Calu3 (cell line): ENCODE measurements around the gene TRIM22. TPM values are rescaled to one million over a fixed set of nuclear protein-coding genes. Genes with fewer than 3 reads are reported as not detected.

ENCODE experiments used
- BruUV-seq: library from RNA; stranded (reverse); fragments of 400-500 nt; replicated peaks from 2 replicates; lab custom pipeline; 2021; lab: Mats Ljungman, UMichigan
- CTCF ChIA-PET: fragments of 300-600 bp; sonication (Branson Sonifier 250); formaldehyde crosslinking; loops from one replicate; lab custom pipeline; 2022; ENCODE audit warnings: antibody characterized with exemption; lab: Charles Lee
- DNase-seq: peaks from one replicate; pipeline ENCODE4 v3.0.0; 2022
- H3K27ac Mint-ChIP-seq: one replicate; pipeline ENCODE4 v1.8.0; 2022; ENCODE audit warnings: mixed read lengths; ENCODE audit not compliant: unreplicated experiment
- H3K27me3 Mint-ChIP-seq: one replicate; pipeline ENCODE4 v1.8.0; 2022; ENCODE audit warnings: mixed read lengths; ENCODE audit not compliant: unreplicated experiment
- H3K36me3 Mint-ChIP-seq: one replicate; pipeline ENCODE4 v1.8.0; 2022; ENCODE audit warnings: mild to moderate bottlenecking, moderate library complexity, mixed read lengths; ENCODE audit not compliant: insufficient read depth, unreplicated experiment
- H3K4me1 Mint-ChIP-seq: one replicate; pipeline ENCODE4 v1.8.0; 2022; ENCODE audit warnings: mild to moderate bottlenecking, low read depth, mixed read lengths; ENCODE audit not compliant: unreplicated experiment
- H3K4me3 Mint-ChIP-seq: one replicate; pipeline ENCODE4 v1.8.0; 2022; ENCODE audit warnings: mild to moderate bottlenecking, low read depth, moderate library complexity, mixed read lengths; ENCODE audit not compliant: unreplicated experiment
- H3K9me3 Mint-ChIP-seq: one replicate; pipeline ENCODE4 v1.8.0; 2022; ENCODE audit warnings: low read depth, mixed read lengths; ENCODE audit not compliant: unreplicated experiment
- intact Hi-C: fragments of 100-400 bp; cut with micrococcal nuclease; formaldehyde crosslinking; loops from one replicate; pipeline ENCODE4 v1.10.0; 2022; ENCODE audit not compliant: unreplicated experiment
- total RNA-seq: library from RNA; stranded (reverse); gene quantifications from 2 replicates; pipeline ENCODE4 v1.2.3, GENCODE V29; 2022
- TF ChIP-seq, protein P1 (sequence below): fragments of 200-600 bp; IDR thresholded peaks from one replicate; pipeline ENCODE4 v1.8.0; 2022; ENCODE audit warnings: antibody characterized with exemption; ENCODE audit not compliant: unreplicated experiment

TRIM22 gene
- total RNA-seq, 1 experiment from 2014 or later = 11.5 TPM

DNA sequence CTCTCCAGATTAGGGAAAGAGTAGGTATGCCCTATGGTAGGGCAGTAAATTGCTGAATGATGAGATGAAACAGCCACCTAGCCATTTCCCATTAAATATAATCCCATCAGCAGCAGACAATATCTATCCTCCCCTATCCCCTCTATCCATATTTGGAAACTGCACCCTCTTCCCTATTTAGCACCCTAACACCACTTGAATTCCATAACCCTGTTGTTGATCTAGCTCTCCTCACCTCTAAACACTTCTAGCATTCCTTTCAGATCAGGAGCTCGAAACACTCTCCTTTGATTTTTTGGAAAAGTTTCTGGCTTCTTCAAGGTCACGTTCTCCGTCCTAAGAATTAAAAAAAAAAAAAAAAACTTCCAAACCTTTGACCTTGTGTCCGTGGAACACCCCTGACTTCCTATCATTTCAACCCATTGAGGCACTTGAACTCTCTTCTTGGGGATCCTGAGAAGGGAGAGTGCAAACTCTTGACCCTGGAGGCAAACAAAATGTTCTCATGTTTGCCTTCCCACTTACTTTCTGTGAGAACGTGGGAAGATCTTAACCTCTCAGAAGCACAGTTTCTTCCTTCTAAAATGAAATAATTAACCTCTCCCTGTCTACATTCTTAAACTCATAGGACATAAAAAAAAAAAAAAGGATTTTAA, 23.7 kb upstream of the TRIM22 start:
- Mint-ChIP-seq H3K4me3 (no peak overlapping the region), H3K4me1 (no peaks in the 10 kb centered on the region), H3K27me3 (no peaks in the 10 kb centered on the region), H3K36me3 (peaks cover 23% of the 10 kb centered on the region), H3K9me3 (no peaks in the 10 kb centered on the region), H3K27ac (no peak overlapping the region)
- TF ChIP-seq, protein P1, sequence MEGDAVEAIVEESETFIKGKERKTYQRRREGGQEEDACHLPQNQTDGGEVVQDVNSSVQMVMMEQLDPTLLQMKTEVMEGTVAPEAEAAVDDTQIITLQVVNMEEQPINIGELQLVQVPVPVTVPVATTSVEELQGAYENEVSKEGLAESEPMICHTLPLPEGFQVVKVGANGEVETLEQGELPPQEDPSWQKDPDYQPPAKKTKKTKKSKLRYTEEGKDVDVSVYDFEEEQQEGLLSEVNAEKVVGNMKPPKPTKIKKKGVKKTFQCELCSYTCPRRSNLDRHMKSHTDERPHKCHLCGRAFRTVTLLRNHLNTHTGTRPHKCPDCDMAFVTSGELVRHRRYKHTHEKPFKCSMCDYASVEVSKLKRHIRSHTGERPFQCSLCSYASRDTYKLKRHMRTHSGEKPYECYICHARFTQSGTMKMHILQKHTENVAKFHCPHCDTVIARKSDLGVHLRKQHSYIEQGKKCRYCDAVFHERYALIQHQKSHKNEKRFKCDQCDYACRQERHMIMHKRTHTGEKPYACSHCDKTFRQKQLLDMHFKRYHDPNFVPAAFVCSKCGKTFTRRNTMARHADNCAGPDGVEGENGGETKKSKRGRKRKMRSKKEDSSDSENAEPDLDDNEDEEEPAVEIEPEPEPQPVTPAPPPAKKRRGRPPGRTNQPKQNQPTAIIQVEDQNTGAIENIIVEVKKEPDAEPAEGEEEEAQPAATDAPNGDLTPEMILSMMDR = no peak
- BruUV-seq = no TSS peak
- intact Hi-C loops = no loop called here
- CTCF ChIA-PET = interaction anchor here (0.7 kb wide), 1 partner anchor 176 kb away, joined by 4 read pairs; no protein-coding TSS in a partner anchor
- no peak for DNase-seq

DNA sequence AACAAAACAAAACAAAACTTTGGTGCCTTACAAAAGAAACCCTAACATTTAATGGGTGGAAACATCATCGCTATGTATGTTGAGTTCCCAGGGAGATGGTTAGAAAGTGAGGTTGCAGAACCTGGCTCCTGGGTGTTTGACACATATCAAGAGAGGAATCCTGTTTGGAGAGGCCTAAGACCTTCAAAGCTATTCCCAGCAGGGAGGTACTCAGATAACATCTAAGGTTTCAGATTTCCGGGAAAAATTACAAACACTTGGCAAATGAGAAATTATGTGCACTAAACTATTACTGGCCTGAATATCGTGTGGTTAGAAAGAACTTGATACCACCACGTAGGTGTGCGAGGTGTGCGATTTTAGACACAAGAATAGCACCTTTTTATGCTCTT, 23.2 kb upstream of the TRIM22 start:
- Mint-ChIP-seq H3K4me1 (no peaks in the 10 kb centered on the region), H3K27ac (no peak overlapping the region), H3K9me3 (no peaks in the 10 kb centered on the region), H3K36me3 (peaks cover 23% of the 10 kb centered on the region), H3K4me3 (no peak overlapping the region), H3K27me3 (no peaks in the 10 kb centered on the region)
- intact Hi-C loops = no loop called here
- BruUV-seq = no TSS peak
- CTCF ChIA-PET = no interaction called here
- TF ChIP-seq, protein P1 = no peak
- DNase-seq = no peak

DNA sequence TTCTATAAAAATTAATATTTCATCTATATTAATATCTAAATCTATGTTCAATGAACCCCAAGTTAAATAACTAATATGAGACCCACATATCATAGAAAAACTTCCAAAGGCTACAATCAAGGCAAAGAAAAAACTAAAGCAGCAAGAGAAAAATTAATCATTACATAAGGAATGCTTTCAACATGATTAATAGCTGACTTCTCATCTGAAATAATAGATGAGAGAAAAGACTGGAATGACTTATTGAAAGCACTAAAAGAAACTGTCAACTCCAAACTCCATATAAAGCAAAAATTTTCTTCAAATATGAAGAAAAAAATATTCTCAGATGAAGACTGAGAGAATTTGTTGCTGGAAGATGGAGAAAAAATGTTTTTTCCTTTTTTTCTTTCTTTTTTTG, 17.8 kb upstream of the TRIM22 start:
- intact Hi-C loops = no loop called here
- BruUV-seq = no TSS peak
- H3K36me3 Mint-ChIP-seq = peaks cover 26% of the 10 kb centered on the region
- H3K27ac Mint-ChIP-seq = no peak overlapping the region
- no peaks in the 10 kb centered on the region for H3K27me3 Mint-ChIP-seq
- CTCF ChIA-PET = no interaction called here
- TF ChIP-seq, protein P1 = no peak
- no peak for DNase-seq
- no peaks in the 10 kb centered on the region for H3K4me1 Mint-ChIP-seq
- H3K4me3 Mint-ChIP-seq = no peak overlapping the region
- no peaks in the 10 kb centered on the region for H3K9me3 Mint-ChIP-seq

DNA sequence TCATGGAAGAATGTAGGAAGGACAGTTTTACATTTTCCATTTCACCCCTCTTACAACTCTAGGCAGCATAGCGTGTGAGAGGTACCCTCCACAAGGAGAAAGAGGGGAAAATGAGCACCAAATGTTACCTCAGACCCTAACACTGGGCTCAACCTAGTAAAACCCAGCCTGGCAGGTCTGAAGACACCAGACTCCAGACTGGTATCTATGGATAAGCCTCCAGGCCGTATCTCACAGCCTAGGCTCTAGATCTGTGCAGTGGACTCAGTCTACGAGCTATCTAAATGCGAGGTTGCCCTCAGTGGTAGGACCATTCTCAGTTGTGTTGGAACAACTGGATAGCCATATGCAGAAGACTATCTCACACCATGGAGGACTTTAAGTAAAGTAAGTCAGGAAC, 15.2 kb upstream of the TRIM22 start:
- TF ChIP-seq, protein P1 = no peak
- no peak overlapping the region for H3K4me3 Mint-ChIP-seq
- CTCF ChIA-PET = no interaction called here
- DNase-seq = no peak
- no peaks in the 10 kb centered on the region for H3K4me1 Mint-ChIP-seq
- peaks cover 13% of the 10 kb centered on the region for H3K36me3 Mint-ChIP-seq
- H3K27me3 Mint-ChIP-seq = no peaks in the 10 kb centered on the region
- H3K27ac Mint-ChIP-seq = no peak overlapping the region
- H3K9me3 Mint-ChIP-seq = no peaks in the 10 kb centered on the region
- no TSS peak for BruUV-seq
- intact Hi-C loops = no loop called here
